ENCODE measurements around the gene RPS6KA2. TPM values are rescaled to one million over a fixed set of nuclear protein-coding genes. Genes with fewer than 3 reads are reported as not detected.

The RPS6KA2 gene
- polyA plus RNA-seq, 1 donor (not counting 4 experiments of a cell fraction or from before 2014, with no cell fraction given) = 8.2 TPM

GRCh38 chr6:166644681-166645080 is 17.6 kb upstream of the RPS6KA2 start:
- no peak for FAIRE-seq
- H3K9ac ChIP-seq (ENCODE audit: control insufficient read depth, extremely low read depth, insufficient read depth, low read length) = no peak overlapping the region
- no peaks in the 10 kb centered on the region for H3K9me1 ChIP-seq (ENCODE audit: control insufficient read depth, extremely low read depth, insufficient read depth, low read length)
- peaks cover 2% of the 10 kb centered on the region for H3K9me3 ChIP-seq (ENCODE audit: control insufficient read depth, low read depth, low read length)
- dilution Hi-C loops (cut with MboI; ENCODE audit: extremely low pct_ligation_motif_present, low sequenced_read_pairs) = no loop called here
- no peak overlapping the region for H3K4me3 ChIP-seq (ENCODE audit: control insufficient read depth in 2 of 3, extremely low read depth in 1 of 3, insufficient read depth in 2 of 3, low read depth in 1 of 3, low read length in 3 of 3)
- no peak for TF ChIP-seq EZH2 (IDR thresholded peaks at IDR 0.05; ENCODE audit: low read length)
- no peak for TF ChIP-seq CTCF (optimal IDR thresholded peaks at IDR 0.05 in 1 of 3, IDR thresholded peaks at IDR 0.05 in 1 of 3, conservative IDR thresholded peaks at IDR 0.05 in 1 of 3; ENCODE audit: extremely low read depth in 1 of 3, insufficient read depth in 2 of 3, low read length in 3 of 3)
- H3K79me2 ChIP-seq (ENCODE audit: control insufficient read depth, insufficient read depth, low read length) = no peaks in the 10 kb centered on the region
- H3K4me2 ChIP-seq (ENCODE audit: control insufficient read depth, extremely low read depth, insufficient read depth, low read depth, low read length) = no peak overlapping the region
- no peaks in the 10 kb centered on the region for H3K36me3 ChIP-seq (ENCODE audit: control insufficient read depth in 2 of 2, extremely low read depth in 1 of 2, insufficient read depth in 2 of 2, low read length in 2 of 2)
- H4K20me1 ChIP-seq (ENCODE audit: control insufficient read depth, extremely low read depth, insufficient read depth, low read length) = no peaks in the 10 kb centered on the region
- H2AFZ ChIP-seq (ENCODE audit: control insufficient read depth, low read length) = no peak overlapping the region
- DNase-seq (ENCODE audit: low read depth, low spot score) = no peak
- no peak overlapping the region for H3K27ac ChIP-seq (ENCODE audit: control insufficient read depth, insufficient read depth, low read length)
- H3K27me3 ChIP-seq (ENCODE audit: control insufficient read depth, extremely low read depth, insufficient read depth, low read length) = peaks cover 6% of the 10 kb centered on the region
- H3K4me1 ChIP-seq (ENCODE audit: control insufficient read depth, extremely low read depth, insufficient read depth, low read length) = peaks cover 9% of the 10 kb centered on the region

DNA sequence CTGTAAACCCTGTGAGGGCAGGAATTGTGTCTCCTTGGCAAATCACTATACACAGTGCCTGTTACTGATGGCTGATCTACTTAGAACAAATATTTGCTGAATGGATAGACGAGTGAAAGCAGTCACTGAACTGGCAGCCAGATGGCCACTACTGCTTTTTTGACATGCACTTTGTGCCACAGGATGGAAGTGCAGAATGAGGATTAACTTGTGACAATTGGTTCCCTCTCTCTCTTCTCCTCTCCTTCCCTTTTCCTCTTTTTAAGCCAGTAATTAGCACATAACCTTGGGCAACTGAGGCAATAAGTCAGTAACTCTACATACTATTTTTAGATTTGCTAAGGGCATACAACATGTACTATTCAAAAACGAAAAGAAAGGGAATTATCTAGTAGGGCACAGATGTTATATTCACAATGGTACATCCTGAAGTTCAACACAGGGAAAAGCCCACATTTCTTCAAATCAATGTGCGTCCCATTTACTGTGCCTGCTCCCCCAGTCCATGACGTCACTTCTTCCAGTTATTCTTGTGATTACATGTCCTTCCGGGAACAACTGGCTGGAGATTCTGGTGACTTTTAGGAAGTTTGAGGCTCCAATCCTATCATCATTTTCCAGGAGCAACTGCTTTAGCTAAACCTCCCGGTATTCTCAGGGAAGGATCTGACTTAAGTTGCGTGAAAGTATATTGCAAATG is 17.0 kb upstream of the RPS6KA2 start:
- Histone ChIP-seq H3K79me2 (ENCODE audit: control insufficient read depth, insufficient read depth, low read length) (no peaks in the 10 kb centered on the region), H3K4me3 (ENCODE audit: control insufficient read depth in 2 of 3, extremely low read depth in 1 of 3, insufficient read depth in 2 of 3, low read depth in 1 of 3, low read length in 3 of 3) (no peak overlapping the region), H3K9me3 (ENCODE audit: control insufficient read depth, low read depth, low read length) (peaks cover 2% of the 10 kb centered on the region), H3K9ac (ENCODE audit: control insufficient read depth, extremely low read depth, insufficient read depth, low read length) (no peak overlapping the region), H3K4me2 (ENCODE audit: control insufficient read depth, extremely low read depth, insufficient read depth, low read depth, low read length) (no peak overlapping the region), H4K20me1 (ENCODE audit: control insufficient read depth, extremely low read depth, insufficient read depth, low read length) (no peaks in the 10 kb centered on the region), H3K9me1 (ENCODE audit: control insufficient read depth, extremely low read depth, insufficient read depth, low read length) (no peaks in the 10 kb centered on the region), H3K4me1 (ENCODE audit: control insufficient read depth, extremely low read depth, insufficient read depth, low read length) (peaks cover 9% of the 10 kb centered on the region), H3K27ac (ENCODE audit: control insufficient read depth, insufficient read depth, low read length) (no peak overlapping the region), H3K36me3 (ENCODE audit: control insufficient read depth in 2 of 2, extremely low read depth in 1 of 2, insufficient read depth in 2 of 2, low read length in 2 of 2) (no peaks in the 10 kb centered on the region), H3K27me3 (ENCODE audit: control insufficient read depth, extremely low read depth, insufficient read depth, low read length) (peaks cover 9% of the 10 kb centered on the region), H2AFZ (ENCODE audit: control insufficient read depth, low read length) (no peak overlapping the region)
- dilution Hi-C loops (cut with MboI; ENCODE audit: extremely low pct_ligation_motif_present, low sequenced_read_pairs) = no loop called here
- FAIRE-seq = no peak
- TF ChIP-seq CTCF (optimal IDR thresholded peaks at IDR 0.05 in 1 of 3, IDR thresholded peaks at IDR 0.05 in 1 of 3, conservative IDR thresholded peaks at IDR 0.05 in 1 of 3; ENCODE audit: extremely low read depth in 1 of 3, insufficient read depth in 2 of 3, low read length in 3 of 3) (no peak), EZH2 (IDR thresholded peaks at IDR 0.05; ENCODE audit: low read length) (no peak)
- no peak for DNase-seq (ENCODE audit: low read depth, low spot score)
